ENCODE results near the gene MVD. TPM values are rescaled to one million over a fixed set of nuclear protein-coding genes. Genes with fewer than 3 reads are reported as not detected.

The MVD gene
- total and polyA plus RNA-seq, 2 of the 4 experiments (the other 2 are of a cell fraction), result 18.3 to 28.4 TPM

DNA sequence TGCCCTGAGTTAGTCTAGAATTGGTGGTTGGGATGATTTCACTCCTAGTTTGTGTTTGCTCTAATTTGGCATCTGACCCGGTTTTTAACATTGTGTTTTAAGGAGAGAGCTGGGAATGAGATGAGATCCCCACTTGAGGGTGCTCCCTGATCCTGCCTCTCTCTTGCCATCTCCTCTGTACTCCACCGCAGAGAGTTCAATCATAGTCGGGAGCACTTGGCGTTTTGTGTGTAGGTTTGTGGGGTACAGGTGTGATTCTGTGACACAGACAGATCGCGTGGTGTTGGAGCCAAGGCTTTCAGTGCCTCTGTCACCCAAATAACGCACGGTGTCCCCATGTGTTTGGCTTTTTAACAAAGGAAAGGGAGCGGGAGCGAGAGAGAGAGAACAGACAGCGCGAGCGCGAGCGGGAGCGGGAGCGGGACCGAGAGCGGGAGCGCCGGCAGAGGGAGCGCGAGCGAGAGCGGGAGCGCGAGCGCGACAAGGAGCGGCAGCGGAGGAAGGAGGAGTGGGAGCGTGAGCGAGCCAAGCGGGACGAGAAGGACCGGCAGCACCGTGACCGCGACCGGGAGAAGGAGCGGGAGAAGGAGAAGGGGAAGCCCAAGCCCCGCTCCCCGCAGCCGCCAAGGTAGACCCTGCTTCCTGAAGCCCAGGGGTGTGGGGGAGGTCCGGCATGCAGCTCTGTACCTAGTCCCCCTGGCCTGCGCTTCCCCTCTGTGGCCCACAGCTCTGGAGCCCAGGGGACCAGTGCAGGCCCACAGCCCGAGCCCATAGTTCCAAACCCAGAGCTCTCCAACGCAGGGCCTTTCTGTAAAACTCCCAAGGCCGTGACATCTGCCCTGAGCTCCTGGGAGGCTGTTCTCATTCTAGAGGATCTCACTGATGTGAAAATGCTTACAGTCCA, 51.7 kb downstream of the MVD start:
- Histone ChIP-seq H3K9me3 (ENCODE audit: control insufficient read depth, insufficient read depth, low read length) (no peaks in the 10 kb centered on the region), H4K20me1 (ENCODE audit: insufficient read depth, low read length) (peaks cover 51% of the 10 kb centered on the region), H4K8ac (ENCODE audit: low read depth in 2 of 2, low read length in 2 of 2) (no peak overlapping the region), H4K5ac (ENCODE audit: low read depth, low read length) (no peak overlapping the region), H3K27ac (ENCODE audit: insufficient read depth, low read length) (no peak overlapping the region), H2AK9ac (replicated peaks; ENCODE audit: low read depth, low read length, poor library complexity) (no peak overlapping the region), H3K9me1 (ENCODE audit: insufficient read depth, low read length) (peaks cover 7% of the 10 kb centered on the region; the same call in 1 of the 2 replicates), H3K79me1 (ENCODE audit: low read depth in 1 of 2, low read length in 2 of 2) (peaks cover 10 to 53% of the 10 kb centered on the region in 2 experiments; a peak in 3 of 4 replicates), H3K4ac (ENCODE audit: low read depth, low read length) (no peak overlapping the region), H2BK120ac (ENCODE audit: low read depth, low read length) (no peak overlapping the region), H3K23ac (ENCODE audit: low read depth, low read length) (no peak overlapping the region), H3K18ac (ENCODE audit: low read depth, low read length) (no peak overlapping the region), H3K56ac (ENCODE audit: extremely low read depth, insufficient read depth, low read length) (no peak overlapping the region), H3K9ac (ENCODE audit: low read depth, low read length) (no peak overlapping the region), H2AFZ (replicated peaks; ENCODE audit: low read length, poor library complexity) (no peak overlapping the region), H3K36me3 (ENCODE audit: control insufficient read depth, insufficient read depth, low read length) (peaks cover 40% of the 10 kb centered on the region), H2BK20ac (ENCODE audit: low read depth, low read length) (no peak overlapping the region), H3K4me3 (ENCODE audit: insufficient read depth, low read depth, low read length) (no peak overlapping the region), H3K14ac (replicated peaks; ENCODE audit: low read depth, low read length) (no peak overlapping the region), H2BK15ac (ENCODE audit: low read depth, low read length) (no peak overlapping the region), H3K27me3 (ENCODE audit: control insufficient read depth, insufficient read depth, low read length) (no peaks in the 10 kb centered on the region), H3K4me2 (ENCODE audit: low read depth, low read length) (no peak overlapping the region), H3K4me1 (ENCODE audit: control insufficient read depth, insufficient read depth, low read length) (peaks cover 11% of the 10 kb centered on the region), H4K91ac (ENCODE audit: insufficient read depth, low read depth, low read length) (no peak overlapping the region), H2AK5ac (ENCODE audit: low read depth, low read length) (no peak overlapping the region), H2BK5ac (ENCODE audit: low read depth, low read length, poor library complexity, severe bottlenecking) (no peak overlapping the region)
- ChIA-PET POLR2A (ENCODE audit: unreplicated experiment) (no interaction called here), CTCF (no interaction called here)
- DNase-seq (no peak), ATAC-seq (ENCODE audit: low read depth) (no peak)
- intact Hi-C loops (cut with micrococcal nuclease) (no loop called here), in situ Hi-C loops (cut with MboI; ENCODE audit: low sequenced_read_pairs) (no loop called here), dilution Hi-C loops (cut with HindIII; ENCODE audit: low sequenced_read_pairs, unreplicated experiment) (no loop called here)
- 76% methylated on average over 34 of the region's 49 CpGs; no CpG with 5 or more reads in 1 of the 2 experiments for whole genome bisulfite sequencing, 2 experiments (ENCODE audit: extremely low coverage in 2 of 2, insufficient read length in 1 of 2)
- TF ChIP-seq RCOR1 (IDR thresholded peaks at IDR 0.05; ENCODE audit: insufficient replicate concordance, low read length) (no peak), RFX5 (IDR thresholded peaks at IDR 0.05; ENCODE audit: low read depth, low read length) (no peak), RAD21 (IDR thresholded peaks at IDR 0.05; ENCODE audit: low read length) (no peak), SMC3 (IDR thresholded peaks at IDR 0.05; ENCODE audit: low read depth, low read length) (no peak), POLR2A (IDR thresholded peaks at IDR 0.05; ENCODE audit: low read depth, low read length) (no peak), MAZ (IDR thresholded peaks at IDR 0.05; ENCODE audit: borderline replicate concordance, low read depth, low read length) (no peak), CHD1 (IDR thresholded peaks at IDR 0.05; ENCODE audit: low read depth, low read length) (no peak), BHLHE40 (IDR thresholded peaks at IDR 0.05; ENCODE audit: low read depth, low read length) (no peak), MXI1 (IDR thresholded peaks at IDR 0.05; ENCODE audit: borderline replicate concordance, low read depth, low read length) (no peak)
- TF ChIP-seq, protein P1, sequence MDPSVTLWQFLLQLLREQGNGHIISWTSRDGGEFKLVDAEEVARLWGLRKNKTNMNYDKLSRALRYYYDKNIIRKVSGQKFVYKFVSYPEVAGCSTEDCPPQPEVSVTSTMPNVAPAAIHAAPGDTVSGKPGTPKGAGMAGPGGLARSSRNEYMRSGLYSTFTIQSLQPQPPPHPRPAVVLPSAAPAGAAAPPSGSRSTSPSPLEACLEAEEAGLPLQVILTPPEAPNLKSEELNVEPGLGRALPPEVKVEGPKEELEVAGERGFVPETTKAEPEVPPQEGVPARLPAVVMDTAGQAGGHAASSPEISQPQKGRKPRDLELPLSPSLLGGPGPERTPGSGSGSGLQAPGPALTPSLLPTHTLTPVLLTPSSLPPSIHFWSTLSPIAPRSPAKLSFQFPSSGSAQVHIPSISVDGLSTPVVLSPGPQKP (IDR thresholded peaks at IDR 0.05; ENCODE audit: borderline replicate concordance, low read depth, low read length), result no peak
- TF ChIP-seq, protein P2, sequence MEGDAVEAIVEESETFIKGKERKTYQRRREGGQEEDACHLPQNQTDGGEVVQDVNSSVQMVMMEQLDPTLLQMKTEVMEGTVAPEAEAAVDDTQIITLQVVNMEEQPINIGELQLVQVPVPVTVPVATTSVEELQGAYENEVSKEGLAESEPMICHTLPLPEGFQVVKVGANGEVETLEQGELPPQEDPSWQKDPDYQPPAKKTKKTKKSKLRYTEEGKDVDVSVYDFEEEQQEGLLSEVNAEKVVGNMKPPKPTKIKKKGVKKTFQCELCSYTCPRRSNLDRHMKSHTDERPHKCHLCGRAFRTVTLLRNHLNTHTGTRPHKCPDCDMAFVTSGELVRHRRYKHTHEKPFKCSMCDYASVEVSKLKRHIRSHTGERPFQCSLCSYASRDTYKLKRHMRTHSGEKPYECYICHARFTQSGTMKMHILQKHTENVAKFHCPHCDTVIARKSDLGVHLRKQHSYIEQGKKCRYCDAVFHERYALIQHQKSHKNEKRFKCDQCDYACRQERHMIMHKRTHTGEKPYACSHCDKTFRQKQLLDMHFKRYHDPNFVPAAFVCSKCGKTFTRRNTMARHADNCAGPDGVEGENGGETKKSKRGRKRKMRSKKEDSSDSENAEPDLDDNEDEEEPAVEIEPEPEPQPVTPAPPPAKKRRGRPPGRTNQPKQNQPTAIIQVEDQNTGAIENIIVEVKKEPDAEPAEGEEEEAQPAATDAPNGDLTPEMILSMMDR (conservative IDR thresholded peaks at IDR 0.05; ENCODE audit: low read depth, low read length), result no peak
- no TSS peak for BruUV-seq (replicated peaks)
